Sigmoid colon (tissue), 4 donors: ENCODE measurements around the gene SERPIND1.

Experiments
- EP300 ChIP-seq, 4 donors: sonication (generic); formaldehyde crosslinking; IDR thresholded peaks; one replicate each; pipeline ENCODE4 v1.6.1; 2017; ENCODE audit warnings: antibody characterized with exemption in 4 of 4
- TF ChIP-seq, protein P1 (sequence below), 4 experiments: fragments of 450-650 bp in 3 of 4; fragments of 200-600 bp in 1 of 4; IDR thresholded peaks; one replicate each; pipeline ENCODE4 v1.5.1; 2016 to 2019; ENCODE audit warnings: antibody characterized with exemption in 4 of 4, mild to moderate bottlenecking in 3 of 4, moderate library complexity in 2 of 4

DNA sequence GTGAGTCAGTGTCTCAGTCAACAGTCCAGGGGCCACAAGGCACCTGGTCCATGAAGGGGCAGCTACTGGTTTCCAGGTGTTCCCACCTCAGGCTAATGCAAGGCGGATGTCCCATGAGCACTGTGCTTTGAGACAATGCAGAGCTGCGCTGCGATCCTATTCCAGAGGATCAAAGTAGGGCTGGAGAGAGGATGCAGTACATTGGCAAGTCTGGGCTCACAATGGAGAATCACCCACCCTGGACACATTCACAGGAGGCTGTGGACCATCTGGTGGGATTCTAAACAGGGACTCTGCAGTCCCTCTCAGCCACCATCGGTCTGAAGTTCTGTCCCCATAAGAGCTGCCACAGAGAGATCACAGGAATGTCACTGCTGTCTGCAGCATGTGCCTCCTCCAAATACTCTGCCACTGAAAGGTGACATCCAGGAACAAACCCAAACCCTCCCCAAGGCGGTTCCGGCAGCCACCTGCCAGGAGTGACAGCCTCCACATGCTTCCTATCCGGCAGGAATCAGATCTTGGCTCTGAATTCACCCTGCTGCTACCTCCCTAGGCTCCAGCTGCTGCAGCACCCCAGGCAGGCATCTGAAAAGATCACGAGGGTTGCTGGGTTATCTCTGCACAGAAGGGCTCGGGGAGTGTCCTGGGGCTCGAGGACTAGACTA, 45.3 kb upstream of the SERPIND1 start:
- TF ChIP-seq EP300 (IDR thresholded peaks at IDR 0.05), result no peak
- TF ChIP-seq, protein P1, sequence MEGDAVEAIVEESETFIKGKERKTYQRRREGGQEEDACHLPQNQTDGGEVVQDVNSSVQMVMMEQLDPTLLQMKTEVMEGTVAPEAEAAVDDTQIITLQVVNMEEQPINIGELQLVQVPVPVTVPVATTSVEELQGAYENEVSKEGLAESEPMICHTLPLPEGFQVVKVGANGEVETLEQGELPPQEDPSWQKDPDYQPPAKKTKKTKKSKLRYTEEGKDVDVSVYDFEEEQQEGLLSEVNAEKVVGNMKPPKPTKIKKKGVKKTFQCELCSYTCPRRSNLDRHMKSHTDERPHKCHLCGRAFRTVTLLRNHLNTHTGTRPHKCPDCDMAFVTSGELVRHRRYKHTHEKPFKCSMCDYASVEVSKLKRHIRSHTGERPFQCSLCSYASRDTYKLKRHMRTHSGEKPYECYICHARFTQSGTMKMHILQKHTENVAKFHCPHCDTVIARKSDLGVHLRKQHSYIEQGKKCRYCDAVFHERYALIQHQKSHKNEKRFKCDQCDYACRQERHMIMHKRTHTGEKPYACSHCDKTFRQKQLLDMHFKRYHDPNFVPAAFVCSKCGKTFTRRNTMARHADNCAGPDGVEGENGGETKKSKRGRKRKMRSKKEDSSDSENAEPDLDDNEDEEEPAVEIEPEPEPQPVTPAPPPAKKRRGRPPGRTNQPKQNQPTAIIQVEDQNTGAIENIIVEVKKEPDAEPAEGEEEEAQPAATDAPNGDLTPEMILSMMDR (IDR thresholded peaks at IDR 0.05), result no peak
